Measurements from ENCODE around the gene CUX1.

Gene CUX1

DNA sequence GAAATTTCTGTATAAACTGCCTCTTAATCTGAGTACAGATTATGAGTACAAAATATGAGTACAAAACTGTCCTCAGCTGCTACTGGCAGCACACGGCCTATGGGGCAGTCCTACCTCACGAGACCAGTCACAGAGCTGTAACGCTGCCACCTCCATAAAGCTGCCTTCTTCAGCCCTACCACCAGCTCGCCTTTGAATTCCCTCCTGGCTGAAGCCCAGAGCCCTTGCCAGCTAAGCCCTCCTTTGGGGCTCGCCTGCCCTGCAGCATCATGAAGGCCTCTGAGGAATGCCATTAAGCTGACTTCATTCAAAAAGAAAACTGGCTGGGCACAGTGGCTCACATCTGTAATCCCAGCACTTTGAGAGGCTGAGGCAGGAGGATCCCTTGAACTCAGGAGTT is 289.2 kb downstream of the CUX1 start:
- TF ChIP-seq GATA3 (IDR thresholded peaks at IDR 0.05; ENCODE audit: low read depth, low read length) (no peak), GATA2 (IDR thresholded peaks at IDR 0.05; ENCODE audit: low read depth, low read length) (no peak)

DNA sequence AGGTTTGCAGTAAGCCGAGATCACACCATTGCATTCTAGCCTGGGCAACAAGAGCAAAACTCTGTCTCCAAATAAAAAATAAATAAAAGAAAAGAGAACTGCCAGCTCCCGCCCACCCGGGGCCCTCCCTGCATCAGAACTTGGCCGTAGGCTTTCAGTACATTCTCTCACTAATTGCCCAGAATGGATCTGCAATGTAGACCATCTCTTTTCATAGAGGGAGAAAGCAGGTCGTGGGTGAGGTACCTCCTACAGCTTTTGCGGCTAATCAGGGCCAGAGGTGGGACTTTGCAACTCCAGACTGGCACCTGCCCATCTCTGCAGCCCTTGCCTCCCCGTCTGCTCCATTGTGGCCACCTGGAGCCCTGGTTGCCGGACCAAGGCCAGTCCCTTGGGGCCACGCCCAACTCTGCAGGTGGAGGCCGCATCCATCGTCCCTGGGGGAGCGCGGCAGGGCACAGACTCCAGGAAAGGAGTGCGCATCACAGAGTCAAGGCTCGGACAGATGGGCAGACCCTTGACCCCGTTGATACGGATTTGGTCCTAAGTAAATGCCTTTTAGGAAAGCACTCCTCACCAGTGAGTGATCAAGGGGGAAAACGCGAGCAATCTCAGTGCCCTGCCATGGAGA is 290.2 kb downstream of the CUX1 start:
- TF ChIP-seq GATA2 (IDR thresholded peaks at IDR 0.05; ENCODE audit: low read depth, low read length), result no peak
- TF ChIP-seq GATA3 (IDR thresholded peaks at IDR 0.05; ENCODE audit: low read depth, low read length), result no peak

DNA sequence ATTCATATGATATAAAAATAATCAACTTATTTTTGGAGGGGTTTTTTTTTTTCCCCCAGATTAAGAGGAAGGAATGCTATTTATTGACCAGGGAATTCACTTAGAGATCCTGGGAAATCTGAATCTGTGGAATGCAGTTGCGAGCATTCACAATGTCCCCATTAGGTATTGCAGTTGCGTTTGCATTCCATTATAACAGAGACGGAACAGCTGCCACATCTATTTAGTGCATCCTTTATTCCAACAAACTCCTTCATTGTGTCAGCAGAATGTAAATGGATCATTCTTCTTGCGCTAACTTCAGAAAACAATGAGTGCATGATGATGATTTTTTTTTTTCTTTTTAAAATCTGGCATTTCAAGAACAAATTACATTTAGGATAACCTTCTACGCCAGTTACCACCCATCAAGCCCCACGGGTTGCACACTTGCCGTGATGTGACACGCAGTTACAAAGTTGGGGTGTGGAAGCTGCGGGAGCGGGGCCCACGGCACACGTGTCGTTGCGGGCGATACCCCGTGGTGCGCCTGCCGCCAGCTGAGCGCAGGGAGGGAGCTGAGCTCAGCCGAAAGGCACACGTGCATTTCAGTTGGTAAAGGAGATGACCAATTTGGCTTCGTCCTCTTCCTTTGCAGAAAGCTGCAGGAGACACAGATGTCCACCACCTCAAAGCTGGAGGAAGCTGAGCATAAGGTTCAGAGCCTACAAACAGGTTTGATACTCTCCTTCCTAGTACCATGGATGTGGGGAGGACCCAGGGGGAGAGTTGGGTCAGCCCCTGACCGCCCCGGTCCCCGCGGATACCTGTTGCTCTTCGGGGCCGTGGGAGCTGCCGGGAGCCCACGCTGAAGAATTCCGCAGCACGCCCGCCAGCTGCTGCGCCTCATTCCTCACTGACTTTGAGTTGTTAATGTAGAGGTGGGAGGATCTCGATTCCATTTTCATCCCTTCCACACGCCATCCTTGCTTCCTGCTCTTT is 293.9 kb downstream of the CUX1 start:
- TF ChIP-seq GATA2 (IDR thresholded peaks at IDR 0.05; ENCODE audit: low read depth, low read length) (no peak), GATA3 (IDR thresholded peaks at IDR 0.05; ENCODE audit: low read depth, low read length) (no peak)

DNA sequence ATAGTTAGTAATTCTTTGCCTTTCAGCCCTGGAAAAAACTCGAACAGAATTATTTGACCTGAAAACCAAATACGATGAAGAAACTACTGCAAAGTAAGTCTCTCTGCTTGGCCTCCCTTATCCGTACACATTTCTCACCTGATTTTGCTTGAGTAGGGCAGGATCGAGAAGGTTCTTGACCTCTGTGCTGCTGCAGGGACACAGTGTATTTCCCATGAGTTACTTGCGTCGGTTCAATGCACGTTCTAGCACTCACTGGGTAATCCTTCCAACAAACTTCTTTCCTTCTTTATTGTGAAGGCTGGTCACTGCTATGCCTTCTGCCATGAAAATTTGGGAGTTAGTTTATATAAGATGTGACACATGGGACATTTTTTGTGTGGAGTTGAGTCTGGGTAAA is 297.8 kb downstream of the CUX1 start:
- TF ChIP-seq GATA3 (IDR thresholded peaks at IDR 0.05; ENCODE audit: low read depth, low read length) (no peak), GATA2 (IDR thresholded peaks at IDR 0.05; ENCODE audit: low read depth, low read length) (no peak)

DNA sequence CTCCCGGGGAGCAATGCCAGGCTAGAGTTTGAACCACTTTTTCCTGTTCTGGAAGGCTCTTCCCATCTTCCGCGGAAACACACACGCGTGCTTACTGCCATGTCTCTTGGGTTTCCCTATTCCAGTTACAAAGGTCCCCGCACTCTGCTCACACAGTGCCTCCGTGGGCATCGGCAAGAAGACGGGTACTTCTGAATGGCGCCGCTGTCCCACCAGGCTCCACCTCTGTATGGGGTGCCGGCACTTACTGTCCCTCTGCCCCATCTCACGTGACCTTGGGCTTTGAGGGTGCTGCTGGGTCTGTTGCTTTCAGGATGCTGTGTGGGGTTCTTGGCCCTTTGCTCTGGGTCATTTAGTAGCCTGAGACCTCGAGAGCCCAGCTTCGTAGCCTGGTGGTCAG is 298.5 kb downstream of the CUX1 start:
- TF ChIP-seq GATA2 (IDR thresholded peaks at IDR 0.05; ENCODE audit: low read depth, low read length) (no peak), GATA3 (IDR thresholded peaks at IDR 0.05; ENCODE audit: low read depth, low read length) (no peak)

DNA sequence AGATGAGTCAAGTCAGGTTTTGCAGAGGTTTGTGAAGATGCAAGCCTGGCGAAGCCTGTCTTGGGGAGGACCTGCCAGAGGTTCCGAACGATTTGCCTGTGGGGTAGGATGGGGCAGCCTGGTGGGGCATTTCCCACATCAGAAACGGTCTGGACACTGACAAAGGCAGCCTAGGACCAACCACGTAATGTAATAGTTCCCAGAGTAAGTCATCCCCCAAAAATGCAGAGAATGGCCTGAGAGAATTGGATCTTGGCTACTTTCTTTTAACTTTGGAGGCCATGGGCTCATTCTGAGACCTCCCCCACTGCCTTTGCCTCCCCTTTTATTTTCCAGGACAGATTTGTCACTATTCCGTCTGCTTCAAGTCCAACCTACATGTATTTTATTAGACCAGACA is 300.3 kb downstream of the CUX1 start:
- no peak for TF ChIP-seq GATA2 (IDR thresholded peaks at IDR 0.05; ENCODE audit: low read depth, low read length)
- no peak for TF ChIP-seq GATA3 (IDR thresholded peaks at IDR 0.05; ENCODE audit: low read depth, low read length)

DNA sequence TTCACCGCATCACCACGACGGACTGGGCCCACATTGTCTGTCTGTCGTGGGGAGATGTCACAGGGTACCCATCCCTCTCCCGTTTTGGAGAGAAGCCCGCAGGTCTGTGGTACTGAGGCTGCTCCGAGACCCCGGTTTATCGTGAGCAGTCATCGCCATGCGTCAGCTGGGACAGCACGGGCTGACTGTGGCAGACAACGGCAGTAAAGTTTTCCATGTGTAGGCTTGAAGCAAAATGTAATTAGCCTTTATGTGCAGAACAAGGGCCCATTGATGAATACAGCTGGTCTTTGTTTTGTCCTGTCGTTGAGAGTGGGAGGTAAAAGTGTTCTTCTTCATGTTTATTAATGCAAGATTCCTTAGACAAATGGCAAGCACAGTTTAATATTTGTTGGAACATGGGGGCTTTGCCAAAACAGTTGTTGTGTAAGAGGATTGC is 301.8 kb downstream of the CUX1 start:
- 0 out of 2 replicates have a peak, but pooled peaks have one; percentile 5 for TF ChIP-seq GATA2 (IDR thresholded peaks at IDR 0.05; ENCODE audit: low read depth, low read length)
- TF ChIP-seq GATA3 (IDR thresholded peaks at IDR 0.05; ENCODE audit: low read depth, low read length), result no peak

DNA sequence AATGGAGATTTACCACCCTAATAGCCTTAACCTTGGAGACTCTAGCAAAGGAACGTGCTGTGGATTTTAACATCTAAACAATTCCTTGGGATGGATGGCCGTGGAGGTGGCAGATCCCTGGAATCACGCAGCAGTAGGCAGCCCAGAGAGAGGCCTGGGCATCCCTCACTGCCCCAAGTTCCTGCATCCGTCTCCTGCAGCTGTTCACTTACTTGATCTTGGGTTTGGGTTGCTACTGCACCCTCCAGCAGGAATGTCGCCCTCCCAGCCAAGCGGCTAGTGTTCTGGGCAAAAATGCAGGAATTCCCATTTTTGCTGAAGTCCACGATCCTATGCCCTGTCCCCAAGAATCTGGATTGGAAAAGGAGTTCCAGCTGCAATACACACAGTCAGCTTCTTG is 302.5 kb downstream of the CUX1 start:
- TF ChIP-seq GATA2 (IDR thresholded peaks at IDR 0.05; ENCODE audit: low read depth, low read length), result no peak
- TF ChIP-seq GATA3 (IDR thresholded peaks at IDR 0.05; ENCODE audit: low read depth, low read length), result no peak

DNA sequence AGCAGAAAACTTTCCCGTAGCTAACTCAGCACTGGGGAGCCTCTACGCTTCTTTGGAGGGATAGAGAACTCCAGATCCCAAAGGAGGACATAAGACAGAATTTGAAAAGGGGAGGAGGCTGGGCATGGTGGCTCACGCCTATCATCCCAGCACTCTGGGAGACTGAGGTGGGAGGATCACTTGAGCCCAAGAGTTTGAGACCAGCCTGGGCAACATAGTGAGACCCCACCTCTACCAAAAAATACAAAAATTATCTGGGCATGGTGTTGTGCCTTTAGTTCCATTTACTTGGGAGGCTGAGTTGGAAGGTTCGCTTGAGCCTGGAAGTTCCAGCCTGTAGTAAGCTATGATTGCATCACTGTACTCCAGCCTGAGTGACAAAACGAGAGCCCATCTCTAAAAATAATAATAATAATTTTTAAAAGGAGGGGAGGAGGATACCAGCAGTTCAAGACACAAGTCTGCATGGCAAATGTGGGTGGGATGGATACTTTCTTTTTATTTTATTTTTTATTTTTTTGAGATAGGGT is 303.3 kb downstream of the CUX1 start:
- no peak for TF ChIP-seq GATA3 (IDR thresholded peaks at IDR 0.05; ENCODE audit: low read depth, low read length)
- TF ChIP-seq GATA2 (IDR thresholded peaks at IDR 0.05; ENCODE audit: low read depth, low read length), result no peak

DNA sequence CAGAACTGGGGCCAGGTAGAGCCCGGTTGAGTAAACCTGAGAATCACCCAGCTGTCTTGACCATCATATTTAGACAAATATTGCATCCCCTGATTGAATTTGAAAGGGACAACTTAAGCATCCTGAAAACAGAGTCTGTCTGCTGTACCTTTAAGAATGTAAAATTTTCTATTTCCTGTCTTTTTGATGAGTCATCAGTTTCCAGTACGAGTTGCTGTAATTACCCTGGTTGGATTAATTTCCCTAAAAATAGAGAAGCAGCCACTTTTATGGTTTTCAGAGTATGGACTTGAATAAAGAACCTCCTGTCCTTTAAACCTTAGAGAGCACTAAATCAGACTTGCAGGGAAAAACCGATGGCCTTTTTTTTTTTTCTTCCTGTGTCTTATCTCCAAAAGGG is 304.6 kb downstream of the CUX1 start:
- no peak for TF ChIP-seq GATA3 (IDR thresholded peaks at IDR 0.05; ENCODE audit: low read depth, low read length)
- TF ChIP-seq GATA2 (IDR thresholded peaks at IDR 0.05; ENCODE audit: low read depth, low read length), result no peak

DNA sequence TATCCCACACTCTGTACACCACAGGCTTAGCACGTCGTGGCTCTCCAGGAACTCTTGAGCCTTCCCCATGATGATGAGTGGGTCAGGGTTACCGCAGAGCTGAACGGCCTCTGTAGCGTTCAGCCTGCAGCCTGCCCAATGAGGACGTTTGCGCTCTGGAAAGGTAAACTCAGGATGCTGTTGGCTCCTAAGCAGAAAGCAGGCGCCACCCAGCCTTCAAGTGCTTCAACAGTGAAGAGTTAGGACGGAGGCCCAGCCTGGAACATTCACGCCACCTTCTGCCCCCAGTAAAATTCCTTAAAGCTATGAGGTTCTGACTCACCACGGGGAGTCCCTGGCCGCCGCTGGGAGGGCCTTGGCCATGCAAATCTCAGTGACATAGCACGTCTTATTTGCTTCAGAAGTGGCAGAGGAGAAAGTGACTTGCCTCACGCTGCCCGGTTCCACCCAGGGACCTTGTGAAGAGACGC is 307.7 kb downstream of the CUX1 start:
- TF ChIP-seq GATA2 (IDR thresholded peaks at IDR 0.05; ENCODE audit: low read depth, low read length) (no peak), GATA3 (IDR thresholded peaks at IDR 0.05; ENCODE audit: low read depth, low read length) (no peak)

DNA sequence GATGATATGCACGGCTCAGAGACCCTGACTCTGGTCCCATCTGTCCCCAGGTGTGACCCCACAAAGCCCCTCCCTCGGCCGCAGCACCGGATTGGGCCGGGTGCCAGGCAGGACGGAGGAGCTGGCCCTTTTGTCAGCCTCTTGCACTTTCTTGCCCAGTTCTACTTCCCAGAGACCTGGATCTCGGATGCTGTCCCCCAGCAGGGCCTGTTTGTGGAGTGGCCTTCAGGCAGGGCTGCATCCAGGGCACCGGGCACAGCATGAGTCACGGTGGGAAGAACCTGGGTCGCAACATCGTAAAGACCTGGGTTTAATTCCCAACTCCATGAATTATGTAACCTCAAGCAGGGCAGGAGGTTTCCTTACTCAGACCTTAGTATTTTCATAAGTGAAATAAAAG is 310.9 kb downstream of the CUX1 start:
- no peak for TF ChIP-seq GATA3 (IDR thresholded peaks at IDR 0.05; ENCODE audit: low read depth, low read length)
- no peak for TF ChIP-seq GATA2 (IDR thresholded peaks at IDR 0.05; ENCODE audit: low read depth, low read length)

DNA sequence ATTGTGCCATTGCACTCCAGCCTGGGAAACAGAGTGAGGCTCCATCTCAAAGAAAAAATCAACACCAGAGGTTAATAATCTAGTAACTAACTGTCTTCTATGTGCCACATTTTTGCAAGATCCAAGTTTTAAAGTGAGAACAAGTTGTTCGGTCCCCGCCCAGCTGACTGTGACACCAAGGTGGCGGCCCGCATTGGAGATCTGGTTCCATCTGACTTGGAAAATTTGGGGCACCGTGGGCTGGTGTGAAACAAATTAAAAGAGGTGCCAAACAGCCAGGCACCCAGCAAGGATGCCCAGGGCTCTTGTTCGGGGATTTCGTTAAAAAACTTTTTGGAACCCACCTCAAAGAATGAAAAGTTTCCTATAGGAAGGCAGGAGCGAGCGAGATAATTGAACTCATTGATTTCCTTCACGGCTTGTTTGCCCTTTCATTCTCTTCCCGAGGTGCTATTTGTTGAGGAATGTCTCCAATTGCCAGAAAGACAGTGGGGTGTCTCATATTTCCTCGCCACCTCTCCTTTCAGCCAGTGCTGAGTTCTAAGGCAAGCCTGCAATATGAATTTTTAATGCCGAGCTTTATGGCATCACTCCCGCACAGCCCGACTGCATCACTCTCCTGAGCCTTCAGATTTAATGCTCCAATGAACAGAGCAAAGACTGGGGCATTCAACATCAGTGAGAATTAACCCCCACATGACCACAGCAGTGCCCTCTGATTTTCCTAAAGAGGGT is 312.4 kb downstream of the CUX1 start:
- no peak for TF ChIP-seq GATA3 (IDR thresholded peaks at IDR 0.05; ENCODE audit: low read depth, low read length)

DNA sequence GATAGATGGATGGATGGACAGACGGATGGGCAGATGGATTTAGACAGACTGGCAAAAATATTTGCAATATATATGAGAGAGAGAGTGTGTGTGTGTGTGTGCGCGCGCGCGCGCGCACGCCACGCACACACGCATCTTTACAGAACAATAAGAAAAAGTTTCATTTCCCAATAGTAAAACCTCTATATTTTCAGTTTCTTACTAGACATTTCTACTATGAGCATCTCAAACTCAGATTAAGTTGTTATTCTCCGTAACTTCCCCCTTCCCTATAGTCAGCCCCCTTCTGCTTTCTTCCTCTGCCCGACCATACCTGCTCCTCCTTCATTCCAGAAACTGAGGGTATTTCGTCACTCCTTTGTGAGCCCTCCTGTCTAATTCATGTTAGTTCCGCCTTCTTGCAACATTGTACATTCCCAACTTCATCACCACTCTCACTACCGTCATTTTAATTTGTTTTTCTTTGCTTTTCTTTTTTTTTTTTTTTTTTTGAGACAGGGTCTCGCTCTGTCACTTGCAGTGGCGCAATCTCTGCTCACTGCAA is 314.9 kb downstream of the CUX1 start:
- TF ChIP-seq GATA3 (IDR thresholded peaks at IDR 0.05; ENCODE audit: low read depth, low read length), result no peak
- TF ChIP-seq GATA2 (IDR thresholded peaks at IDR 0.05; ENCODE audit: low read depth, low read length), result no peak

Measured in SH-SY5Y (cell line).